ENCODE data around the gene RBBP8NL.

The RBBP8NL gene

GRCh38 chr20:62371588-62372041 lies 55.7 kb downstream of the RBBP8NL start:
- DNase-seq: no peak

GRCh38 chr20:62370807-62371587 lies 56.3 kb downstream of the RBBP8NL start:
- DNase-seq: no peak

GRCh38 chr20:62370115-62370806 lies 57.1 kb downstream of the RBBP8NL start:
- DNase-seq: no peak

GRCh38 chr20:62369815-62370114 lies 57.6 kb downstream of the RBBP8NL start:
- DNase-seq: no peak

- DNase-seq: no peak
Observed at GRCh38 chr20:62368976-62369814, 58.1 kb downstream of the RBBP8NL start.

- no peak for DNase-seq
Observed at GRCh38 chr20:62368392-62368975, 58.9 kb downstream of the RBBP8NL start.

GRCh38 chr20:62367633-62368391 lies 59.5 kb downstream of the RBBP8NL start:
- no peak for DNase-seq

GRCh38 chr20:62367136-62367632 lies 60.2 kb downstream of the RBBP8NL start, which contains the start of gene LAMA5:
Gene LAMA5 (minus strand): TSS chr20:62367312. CDS start chr20:62367245, 67 bp downstream.
- no peak for DNase-seq

- DNase-seq: no peak
Observed at GRCh38 chr20:62366370-62367135, 60.8 kb downstream of the RBBP8NL start.

GRCh38 chr20:62365814-62366369 lies 61.4 kb downstream of the RBBP8NL start:
- DNase-seq: no peak

- DNase-seq: no peak
Observed at GRCh38 chr20:62364911-62365736, 62.2 kb downstream of the RBBP8NL start.

- DNase-seq: no peak
Observed at GRCh38 chr20:62363920-62364851, 63.2 kb downstream of the RBBP8NL start.

GRCh38 chr20:62362991-62363919 lies 64.1 kb downstream of the RBBP8NL start:
- DNase-seq: no peak

GRCh38 chr20:62362590-62362940 lies 64.8 kb downstream of the RBBP8NL start:
- no peak for DNase-seq

GRCh38 chr20:62361799-62362589 lies 65.3 kb downstream of the RBBP8NL start:
- no peak for DNase-seq

- DNase-seq: no peak
Observed at GRCh38 chr20:62360854-62361798, 66.2 kb downstream of the RBBP8NL start.
